Uterus (tissue), 2 donors: Measurements from ENCODE around the gene C1QL1.

Experiments used
- CTCF ChIP-seq, 4 experiments: fragments of 200-600 bp in 2 of 4; fragments of 450-650 bp in 2 of 4; sonication (generic) in 2 of 4; IDR thresholded peaks; one replicate each; pipeline ENCODE4 v1.5.1; 2016 to 2019; ENCODE audit warnings: antibody characterized with exemption in 4 of 4, mild to moderate bottlenecking in 2 of 4, moderate library complexity in 1 of 4
- POLR2A ChIP-seq, 2 donors: fragments of 450-650 bp; IDR thresholded peaks; one replicate each; pipeline ENCODE4 v1.6.1; 2016; ENCODE audit warnings: antibody characterized with exemption in 2 of 2, mild to moderate bottlenecking in 1 of 2, moderate library complexity in 1 of 2

- TF ChIP-seq POLR2A (IDR thresholded peaks at IDR 0.05), result no peak
- no peak for TF ChIP-seq CTCF (IDR thresholded peaks at IDR 0.05)
Observed at GRCh38 chr17:44912763-44913544, 55.1 kb downstream of the C1QL1 start.
